Upper lobe of left lung (tissue), 6 donors: ENCODE results near the gene DPP9. TPM values are rescaled to one million over a fixed set of nuclear protein-coding genes. Genes with fewer than 3 reads are reported as not detected.

Source experiments
- ATAC-seq, 2 donors: fragments of 200-7000 bp; cut with Tn5 transposase; one replicate each; pipeline ENCODE4 v1.9.1; 2022; ENCODE audit warnings: mild to moderate bottlenecking in 2 of 2, moderate library complexity in 2 of 2; ENCODE audit not compliant: low FRiP score in 2 of 2
- DNase-seq, 2 donors: peaks; one replicate each; pipeline ENCODE4 v3.0.0-alpha.2; 2019 to 2020
- H3K27ac ChIP-seq, 4 donors: fragments of 200-600 bp; sonication (generic); one replicate each; pipeline ENCODE4 v1.5.1; 2016 to 2019
- H3K27me3 ChIP-seq, 4 donors: fragments of 200-600 bp; sonication (generic); one replicate each; pipeline ENCODE4 v1.5.1; 2017 to 2019
- H3K36me3 ChIP-seq, 4 donors: fragments of 200-600 bp; sonication (generic); one replicate each; pipeline ENCODE4 v1.5.1; 2016 to 2019
- H3K4me1 ChIP-seq, 4 donors: fragments of 200-600 bp; sonication (generic); one replicate each; pipeline ENCODE4 v1.5.1; 2018 to 2019
- H3K4me3 ChIP-seq, 4 donors: fragments of 200-600 bp; sonication (generic); one replicate each; pipeline ENCODE4 v1.5.1; 2017 to 2019; ENCODE audit warnings: mild to moderate bottlenecking in 2 of 4, moderate library complexity in 1 of 4
- H3K9me3 ChIP-seq, 4 donors: fragments of 200-600 bp; sonication (generic); one replicate each; pipeline ENCODE4 v1.5.1; 2018 to 2019
- EP300 ChIP-seq, 4 donors: sonication (generic); formaldehyde crosslinking; IDR thresholded peaks; one replicate each; pipeline ENCODE4 v1.5.1; 2017; ENCODE audit warnings: antibody characterized with exemption in 4 of 4, control low read depth in 2 of 4
- POLR2A ChIP-seq, 4 donors: fragments of 450-650 bp; IDR thresholded peaks; one replicate each; pipeline ENCODE4 v1.5.1; 2016 to 2017; ENCODE audit warnings: antibody characterized with exemption in 4 of 4, mild to moderate bottlenecking in 2 of 4
- POLR2AphosphoS5 ChIP-seq, 2 donors: sonication (generic); formaldehyde crosslinking; IDR thresholded peaks; one replicate each; pipeline ENCODE4 v1.5.1; 2017; ENCODE audit warnings: antibody characterized with exemption in 2 of 2
- WGBS, 2 donors: methylation state at CpG; one replicate each; pipeline ENCODE4 v1.1.5; 2017 to 2018; 5-methylcytosine and 5-hydroxymethylcytosine counted together
- total RNA-seq, 6 donors: library from RNA; depleted of rRNA in 4 of 6; stranded (reverse); fragments of >200 nt in 4 of 6; gene quantifications; one replicate each; pipeline versions ENCODE4 v1.1.0 to v1.2.1, GENCODE V29; 2016 to 2021
- TF ChIP-seq, protein P1 (sequence below), 6 experiments: fragments of 450-650 bp in 4 of 6; fragments of 200-600 bp in 2 of 6; sonication (generic) in 2 of 6; IDR thresholded peaks; one replicate each; pipeline ENCODE4 v1.5.1; 2016 to 2019; ENCODE audit warnings: antibody characterized with exemption in 6 of 6
- donor health status: DM: no; HTN: no; CAD: no; lungs with moderate emphysema.
- donor health status: DM: no; HTN: yes; CAD: no; lungs with severe emphysema.

Gene DPP9
- total RNA-seq, 6 donors from 2014 or later: 55.1 to 255 (median 89.0) TPM

DNA sequence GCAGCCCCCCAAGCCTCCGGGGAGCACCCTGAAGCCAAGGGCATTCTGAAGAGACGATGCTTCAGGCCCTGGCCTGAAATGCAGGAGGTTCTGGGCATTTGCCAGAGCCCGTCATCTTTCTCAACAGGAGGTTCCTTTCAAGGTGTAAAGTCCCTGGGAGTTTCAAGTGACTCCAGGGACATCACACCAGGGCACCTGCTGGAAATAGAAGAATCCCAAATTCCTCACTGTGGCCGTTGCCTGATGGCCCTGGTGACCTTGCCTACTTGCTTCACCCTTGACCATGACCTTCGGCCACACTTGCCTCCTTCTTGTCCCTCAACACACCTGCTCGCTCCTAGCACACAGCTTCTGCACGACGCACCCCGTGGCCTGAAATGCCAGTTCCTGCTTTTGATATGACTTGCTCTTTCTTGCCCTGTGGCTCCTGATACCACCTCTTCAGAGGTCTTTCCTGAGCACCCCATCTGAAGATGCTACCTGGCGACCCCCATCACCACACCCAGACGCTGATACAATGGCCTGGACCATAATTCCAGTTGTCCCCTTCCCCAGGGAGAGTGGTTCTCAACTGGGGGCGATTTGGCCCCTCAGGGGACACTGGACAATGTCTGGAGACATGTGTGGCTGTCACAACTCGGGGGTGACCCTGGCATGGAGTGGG lies 3.5 kb downstream of the DPP9 start:
- ATAC-seq (no peak), DNase-seq (no peak)
- 84 to 95% methylated on average over 8 to 12 of the region's 13 CpGs for WGBS, 2 donors
- H3K27me3 ChIP-seq: no peaks in the 10 kb centered on the region
- H3K4me3 ChIP-seq: no peak overlapping the region
- no peak for TF ChIP-seq POLR2A (IDR thresholded peaks at IDR 0.05)
- TF ChIP-seq, protein P1, sequence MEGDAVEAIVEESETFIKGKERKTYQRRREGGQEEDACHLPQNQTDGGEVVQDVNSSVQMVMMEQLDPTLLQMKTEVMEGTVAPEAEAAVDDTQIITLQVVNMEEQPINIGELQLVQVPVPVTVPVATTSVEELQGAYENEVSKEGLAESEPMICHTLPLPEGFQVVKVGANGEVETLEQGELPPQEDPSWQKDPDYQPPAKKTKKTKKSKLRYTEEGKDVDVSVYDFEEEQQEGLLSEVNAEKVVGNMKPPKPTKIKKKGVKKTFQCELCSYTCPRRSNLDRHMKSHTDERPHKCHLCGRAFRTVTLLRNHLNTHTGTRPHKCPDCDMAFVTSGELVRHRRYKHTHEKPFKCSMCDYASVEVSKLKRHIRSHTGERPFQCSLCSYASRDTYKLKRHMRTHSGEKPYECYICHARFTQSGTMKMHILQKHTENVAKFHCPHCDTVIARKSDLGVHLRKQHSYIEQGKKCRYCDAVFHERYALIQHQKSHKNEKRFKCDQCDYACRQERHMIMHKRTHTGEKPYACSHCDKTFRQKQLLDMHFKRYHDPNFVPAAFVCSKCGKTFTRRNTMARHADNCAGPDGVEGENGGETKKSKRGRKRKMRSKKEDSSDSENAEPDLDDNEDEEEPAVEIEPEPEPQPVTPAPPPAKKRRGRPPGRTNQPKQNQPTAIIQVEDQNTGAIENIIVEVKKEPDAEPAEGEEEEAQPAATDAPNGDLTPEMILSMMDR (IDR thresholded peaks at IDR 0.05): no peak
- TF ChIP-seq POLR2AphosphoS5 (IDR thresholded peaks at IDR 0.05): no peak
- TF ChIP-seq EP300 (IDR thresholded peaks at IDR 0.05): no peak
- H3K9me3 ChIP-seq: no peaks in the 10 kb centered on the region
- peak overlapping the region in 1 of 4 donors; percentile 69 for H3K27ac ChIP-seq
- peaks cover 13 to 66% (median 55%) of the 10 kb centered on the region in 4 donors for H3K4me1 ChIP-seq
- peaks cover 0 to 66% (median 49%) of the 10 kb centered on the region in 4 donors for H3K36me3 ChIP-seq

DNA sequence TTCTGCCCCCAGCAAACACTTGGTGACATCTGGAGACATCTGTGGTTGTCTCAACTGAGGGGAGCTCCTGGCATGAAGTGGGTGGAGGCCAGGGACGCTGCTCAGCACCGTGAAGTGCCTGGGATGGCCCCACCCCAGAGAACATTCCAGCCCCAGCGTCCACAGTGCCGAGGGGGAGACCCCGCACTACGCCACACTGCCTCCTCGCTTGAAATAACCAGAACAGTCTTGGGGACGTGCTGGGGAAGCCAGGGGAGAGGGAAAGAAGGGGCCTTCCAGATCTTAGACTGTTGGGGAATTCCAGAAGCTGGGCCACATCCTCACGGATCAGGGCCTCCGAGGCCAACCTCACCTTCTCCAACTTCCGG lies 4.2 kb downstream of the DPP9 start:
- TF ChIP-seq, protein P1 (IDR thresholded peaks at IDR 0.05): no peak
- TF ChIP-seq EP300 (IDR thresholded peaks at IDR 0.05) (no peak), POLR2AphosphoS5 (IDR thresholded peaks at IDR 0.05) (no peak), POLR2A (IDR thresholded peaks at IDR 0.05) (no peak)
- H3K36me3 ChIP-seq: peaks cover 0 to 70% (median 50%) of the 10 kb centered on the region in 4 donors
- H3K4me3 ChIP-seq: no peak overlapping the region
- peaks cover 13 to 67% (median 53%) of the 10 kb centered on the region in 4 donors for H3K4me1 ChIP-seq
- H3K27me3 ChIP-seq: no peaks in the 10 kb centered on the region
- DNase-seq: no peak
- WGBS, 2 donors: 81 to 86% methylated on average over 11 of the region's 11 CpGs
- no peaks in the 10 kb centered on the region for H3K9me3 ChIP-seq
- no peak for ATAC-seq
- peak overlapping the region in 1 of 4 donors; percentile 69 for H3K27ac ChIP-seq

DNA sequence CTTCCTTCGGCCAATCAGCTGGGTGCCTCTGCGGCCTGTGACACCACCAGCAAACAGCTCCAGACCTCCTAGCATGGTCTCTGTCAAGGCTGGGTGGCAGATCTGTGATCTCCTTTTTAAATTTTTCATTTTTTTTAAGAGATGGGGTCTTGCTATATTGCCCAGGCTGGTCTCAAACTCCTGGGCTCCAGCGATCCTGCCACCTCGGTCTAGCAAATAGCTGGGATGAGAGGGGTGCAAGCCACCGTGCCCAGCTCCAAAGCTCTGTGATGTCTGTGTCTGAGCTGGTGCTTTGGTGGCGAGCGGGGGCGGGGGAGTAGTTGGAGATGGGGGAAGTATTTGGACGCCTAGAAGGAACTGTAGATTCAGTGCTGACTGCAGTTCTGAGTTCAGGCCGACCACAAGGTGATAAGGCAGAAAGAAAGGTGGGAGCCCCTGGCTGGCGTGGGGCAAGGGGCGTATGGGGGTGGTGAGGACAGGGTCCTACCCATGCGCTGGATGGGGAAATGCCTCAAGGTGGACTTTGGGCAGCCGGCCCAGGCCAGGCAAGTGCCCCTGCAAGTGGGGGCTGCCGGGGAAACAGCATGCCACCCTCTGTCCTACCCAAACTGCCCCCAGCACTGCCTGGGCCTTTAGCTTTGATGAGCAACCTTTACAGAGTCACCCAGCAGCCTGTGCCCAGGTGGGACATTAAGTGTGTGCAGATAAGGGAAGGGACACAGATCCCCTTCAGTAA lies 5.5 kb downstream of the DPP9 start:
- ATAC-seq (no peak), DNase-seq (no peak)
- H3K9me3 ChIP-seq: no peaks in the 10 kb centered on the region
- H3K27me3 ChIP-seq: no peaks in the 10 kb centered on the region
- peak overlapping the region; percentile 14 to 74 (median 48) for H3K27ac ChIP-seq
- peaks cover 5 to 84% (median 62%) of the 10 kb centered on the region in 4 donors for H3K36me3 ChIP-seq
- WGBS, 2 donors: 64 to 84% methylated on average over 14 to 15 of the region's 15 CpGs
- TF ChIP-seq EP300 (IDR thresholded peaks at IDR 0.05) (no peak), POLR2AphosphoS5 (IDR thresholded peaks at IDR 0.05) (no peak), POLR2A (IDR thresholded peaks at IDR 0.05) (no peak)
- TF ChIP-seq, protein P1 (IDR thresholded peaks at IDR 0.05): no peak
- H3K4me3 ChIP-seq: no peak overlapping the region
- peaks cover 13 to 77% (median 60%) of the 10 kb centered on the region in 4 donors for H3K4me1 ChIP-seq

DNA sequence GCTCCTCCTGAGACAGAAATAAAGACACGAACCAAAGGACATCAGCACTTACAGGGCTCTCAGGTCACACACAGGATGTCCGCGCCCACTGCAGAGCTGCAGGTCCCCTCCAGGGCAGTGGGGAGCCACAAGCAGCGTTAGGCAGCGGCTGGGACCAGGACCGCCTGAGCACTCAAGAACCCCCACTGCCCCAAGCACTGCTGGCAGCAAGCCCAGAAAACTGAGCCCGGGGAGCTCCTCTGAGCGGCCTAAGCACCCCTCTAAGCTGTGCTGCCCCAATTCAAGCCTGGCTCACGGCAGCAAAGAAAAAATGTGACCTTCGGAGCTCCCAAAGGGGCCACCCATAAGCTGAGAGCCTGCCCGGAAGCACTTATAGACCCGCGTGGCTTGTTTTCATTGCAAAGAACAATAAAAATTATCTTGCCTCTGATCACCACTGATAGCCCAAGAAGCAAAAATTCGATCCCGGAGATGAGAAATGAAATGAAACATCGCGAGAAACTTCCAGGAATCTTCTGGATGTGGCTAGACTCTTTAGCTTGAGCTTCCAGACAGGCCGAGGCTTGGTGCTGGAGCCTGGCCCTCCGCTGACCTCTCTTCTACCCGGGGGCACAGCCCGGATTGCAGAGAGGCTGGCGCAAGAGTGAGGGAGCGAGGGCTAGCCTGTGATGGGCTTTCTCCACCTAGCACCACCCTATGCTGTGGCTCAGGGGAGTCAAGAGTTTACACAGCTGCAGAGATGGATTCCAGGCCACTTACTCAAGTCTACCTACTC lies 6.3 kb downstream of the DPP9 start:
- Histone ChIP-seq H3K36me3 (peaks cover 10 to 91% (median 70%) of the 10 kb centered on the region in 4 donors), H3K9me3 (no peaks in the 10 kb centered on the region), H3K4me1 (peaks cover 6 to 69% (median 52%) of the 10 kb centered on the region in 4 donors), H3K27me3 (no peaks in the 10 kb centered on the region), H3K27ac (peak overlapping the region; percentile 14 to 74 (median 61)), H3K4me3 (peak overlapping the region in 3 of 4 donors; percentile 8 to 38 (median 28))
- ATAC-seq: peak; percentile 6 to 79
- WGBS, 2 donors: 64 to 67% methylated on average over 16 to 23 of the region's 23 CpGs
- peak; percentile 16 to 44 for TF ChIP-seq POLR2AphosphoS5 (IDR thresholded peaks at IDR 0.05)
- no peak for TF ChIP-seq EP300 (IDR thresholded peaks at IDR 0.05)
- TF ChIP-seq POLR2A (IDR thresholded peaks at IDR 0.05): peak in 1 of 4 donors; percentile 39
- TF ChIP-seq, protein P1 (IDR thresholded peaks at IDR 0.05): no peak
- DNase-seq: peak in 1 of 2 donors; percentile 88
